ENCODE data around the gene DNAH6. TPM values are rescaled to one million over a fixed set of nuclear protein-coding genes. Genes with fewer than 3 reads are reported as not detected.
A peak's percentile ranks its signal among the peaks of the same experiment; 100 is the strongest.

Gene DNAH6
- polyA plus RNA-seq, 2 of the 4 experiments (the other 2 are of a cell fraction): 0.13 to 0.32 TPM

- no peak for TF ChIP-seq RARB (CRISPR knock-in tag; IDR thresholded peaks at IDR 0.05)
Observed at GRCh38 chr2:84534225-84534624, 17.9 kb downstream of the DNAH6 start (continued).

- no peak overlapping the region for H3K27ac ChIP-seq
- H3K9me3 ChIP-seq: no peaks in the 10 kb centered on the region
- no peaks in the 10 kb centered on the region for H3K4me1 ChIP-seq
- WGBS (ENCODE audit: missing lambda C conversion rate): 4% methylated on average over 1 of the region's 1 CpG
- ATAC-seq (no peak), FAIRE-seq (no peak), DNase-seq (ENCODE audit: low read depth in 1 of 2, low spot score in 1 of 2) (no peak)
- no peak overlapping the region for H3K4me3 ChIP-seq
- no peak overlapping the region for H3K4me2 ChIP-seq
- CTCF ChIA-PET: interaction anchor here (1.3 kb wide), 1 partner anchor 94 kb away, joined by 6 read pairs; no protein-coding TSS in a partner anchor
- no peak for TF ChIP-seq E2F6 (IDR thresholded peaks at IDR 0.05; ENCODE audit: borderline replicate concordance, low read depth)
- TF ChIP-seq CEBPB (IDR thresholded peaks at IDR 0.05): no peak
- TF ChIP-seq FOSL2 (IDR thresholded peaks at IDR 0.05): no peak
- no peak for TF ChIP-seq FOSL2 (CRISPR knock-in tag; IDR thresholded peaks at IDR 0.05)
- no peak for TF ChIP-seq ATOH8 (CRISPR knock-in tag; IDR thresholded peaks at IDR 0.05; ENCODE audit: low read depth)
- TF ChIP-seq POLR2AphosphoS2 (conservative IDR thresholded peaks at IDR 0.05; ENCODE audit: low read length): no peak
- TF ChIP-seq JUNB (IDR thresholded peaks at IDR 0.05): no peak
- TF ChIP-seq RARB (CRISPR knock-in tag; IDR thresholded peaks at IDR 0.05): no peak
- POLR2A ChIA-PET: no interaction called here
Observed at GRCh38 chr2:84537251-84537650, 21.0 kb downstream of the DNAH6 start.

- TF ChIP-seq SREBF2 (IDR thresholded peaks at IDR 0.05) (no peak), PBX3 (IDR thresholded peaks at IDR 0.05) (no peak), ZSCAN20 (CRISPR knock-in tag; IDR thresholded peaks at IDR 0.05) (no peak), GATA3 (IDR thresholded peaks at IDR 0.05; ENCODE audit: borderline replicate concordance) (no peak), SMC3 (IDR thresholded peaks at IDR 0.05) (no peak), FOSB (CRISPR knock-in tag; IDR thresholded peaks at IDR 0.05) (no peak), MAFK (IDR thresholded peaks at IDR 0.05; ENCODE audit: partially characterized antibody) (no peak), MAX (IDR thresholded peaks at IDR 0.05) (no peak), CTCF (IDR thresholded peaks at IDR 0.05) (no peak), TP53 (CRISPR knock-in tag; IDR thresholded peaks at IDR 0.05) (no peak)
- no peak overlapping the region for H3K4me3 ChIP-seq
- H3K4me2 ChIP-seq: no peak overlapping the region
- H3K27ac ChIP-seq: no peak overlapping the region
- H3K4me1 ChIP-seq: no peaks in the 10 kb centered on the region
- H3K9me3 ChIP-seq: no peaks in the 10 kb centered on the region
- ATAC-seq: no peak
- FAIRE-seq: no peak
- ChIA-PET CTCF (no interaction called here), POLR2A (no interaction called here)
- no peak for DNase-seq (ENCODE audit: low read depth in 1 of 2, low spot score in 1 of 2)
Observed at GRCh38 chr2:84539729-84540128, 23.4 kb downstream of the DNAH6 start.

- peak; percentile 73 for FAIRE-seq
- POLR2A ChIA-PET: no interaction called here
- H3K27ac ChIP-seq: no peak overlapping the region
Observed at GRCh38 chr2:84545005-84545404, 28.7 kb downstream of the DNAH6 start.

More at GRCh38 chr2:84545005-84545404, 28.7 kb downstream of the DNAH6 start:
- TF ChIP-seq RAD21 (conservative IDR thresholded peaks at IDR 0.05 in 1 of 2, IDR thresholded peaks at IDR 0.05 in 1 of 2): no peak
- DNase-seq (ENCODE audit: low read depth in 1 of 2, low spot score in 1 of 2) (no peak), ATAC-seq (no peak)
- CTCF ChIA-PET: no interaction called here
- Histone ChIP-seq H3K4me1 (no peaks in the 10 kb centered on the region), H3K4me3 (no peak overlapping the region), H3K9me3 (no peaks in the 10 kb centered on the region), H3K4me2 (no peak overlapping the region)

Measured in A549 (cell line).